Right ventricle myocardium inferior (tissue), 1 donor: Measurements from ENCODE around the gene OCA2. TPM values are rescaled to one million over a fixed set of nuclear protein-coding genes. Genes with fewer than 3 reads are reported as not detected.
"Not testable (repeated sequence)": the region's sequence is repeated elsewhere in the genome, so short reads cannot be mapped to it uniquely, and the experiment has no call there.

Experiments
- ATAC-seq: fragments of 200-7000 bp; cut with Tn5 transposase; one replicate; pipeline ENCODE4 v1.9.1; 2020; ENCODE audit warnings: mild to moderate bottlenecking, moderate library complexity
- DNase-seq: peaks from one replicate; pipeline ENCODE4 v3.0.0; 2021; ENCODE audit errors: missing footprints
- intact Hi-C: fragments of 100-400 bp; cut with DNase I; formaldehyde crosslinking; loops from one replicate; pipeline ENCODE4 v1.11.0; 2022
- long read RNA-seq: library from polyadenylated mRNA; unstranded; transcript quantifications from one replicate; pipeline ENCODE4 v2.0.0, GENCODE V29; 2021
- total RNA-seq: library from RNA; stranded (reverse); fragmentation: NEBNext Ultra II Directional; extraction: Animal tissue kit (Norgen Biotek cat#: 25700); gene quantifications from one replicate; pipeline ENCODE4 v1.2.1, GENCODE V29; 2021
- donor health status: DM: no; HTN: yes; CAD: no; lungs with severe emphysema.

The OCA2 gene
- not detected for total RNA-seq
- long read RNA-seq, result 0 reads

DNA sequence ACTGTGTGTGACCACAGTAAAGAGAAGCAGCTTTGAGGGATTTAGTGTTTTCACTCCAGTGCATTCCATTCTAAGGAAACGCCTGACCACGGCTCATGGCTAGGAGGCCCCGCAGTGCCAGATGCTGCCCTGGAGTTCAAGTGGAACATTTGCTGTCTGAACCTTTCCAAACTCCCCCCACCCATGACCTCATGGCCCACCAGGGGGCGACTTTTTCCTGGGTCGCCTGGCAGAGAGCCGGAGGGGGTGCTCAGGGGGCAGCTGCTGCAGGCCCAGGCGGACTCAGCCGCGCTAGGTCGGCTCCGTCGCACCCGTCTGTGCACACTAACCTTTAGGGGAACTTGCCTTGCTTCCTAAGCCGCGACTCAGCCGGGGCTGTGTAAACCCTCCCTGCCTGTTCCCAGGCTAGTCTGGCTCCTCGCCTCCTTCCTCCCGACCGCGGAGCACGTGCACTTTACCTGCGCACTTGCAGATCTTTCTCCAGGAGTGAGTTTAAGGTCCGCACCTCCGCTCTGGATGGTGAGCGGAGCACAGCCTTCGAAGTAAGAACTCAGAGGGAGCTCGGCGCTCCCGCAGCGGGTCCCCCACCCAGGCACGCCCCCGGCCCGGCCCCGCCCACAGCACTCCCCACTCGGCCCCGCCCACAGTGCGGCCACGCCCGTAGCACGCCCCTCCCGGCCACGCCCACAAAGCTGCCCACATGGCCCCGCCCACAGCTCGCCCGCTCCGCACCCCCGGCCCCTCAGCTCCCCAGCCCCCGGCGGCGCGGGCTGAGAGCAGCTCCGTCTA is at the start of gene OCA2:
TSS of gene OCA2 (minus strand) at position 550 of the 789 bp plus-strand sequence. CDS start 17,441 bp downstream, outside the sequence.
- ATAC-seq (peak; percentile 38), DNase-seq (no peak)
- intact Hi-C loops, result no loop called here

DNA sequence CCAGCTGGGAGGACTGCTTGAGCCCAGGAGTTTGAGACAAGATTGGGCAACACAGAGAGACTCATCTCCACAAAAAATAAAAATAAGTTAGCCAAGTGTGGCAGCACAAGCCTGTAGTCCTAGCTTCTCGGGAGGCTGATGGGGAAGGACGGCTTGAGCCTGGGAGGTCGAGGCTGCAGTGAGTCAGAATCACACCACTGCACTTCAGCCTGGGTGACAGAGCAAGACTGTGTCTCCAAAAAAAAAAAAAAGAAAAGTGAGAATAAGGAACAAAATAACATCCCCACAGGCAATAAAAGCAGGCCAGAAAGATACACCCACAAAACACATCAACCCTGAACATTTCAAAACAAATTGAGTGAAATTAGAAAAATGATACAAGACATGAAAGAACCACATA is 48.7 kb upstream of the OCA2 start:
- DNase-seq (no peak), ATAC-seq (no peak)
- intact Hi-C loops, result no loop called here

- intact Hi-C loops, ATAC-seq, DNase-seq: not testable (repeated sequence)
Observed at GRCh38 chr15:28145419-28145818, 46.3 kb upstream of the OCA2 start.

DNA sequence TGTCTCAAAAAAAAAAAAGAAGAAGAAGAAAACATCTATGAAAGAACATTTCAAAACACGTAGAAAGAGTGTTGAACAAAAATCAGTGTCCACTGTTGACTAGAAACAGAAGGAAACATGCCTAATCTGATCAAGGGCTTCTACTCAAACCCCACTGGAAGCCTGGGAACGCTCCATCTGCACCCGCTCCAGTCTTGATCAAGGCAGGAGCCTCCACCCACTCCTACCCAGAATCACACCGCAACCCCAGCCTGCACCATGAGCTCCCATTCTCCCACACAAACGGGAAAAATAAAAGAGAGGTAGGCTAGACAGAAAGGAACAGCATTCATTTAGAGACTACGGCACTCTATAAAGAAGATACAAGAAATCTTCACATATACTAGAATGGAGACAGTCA is 40.9 kb upstream of the OCA2 start:
- intact Hi-C loops, result no loop called here
- DNase-seq (no peak), ATAC-seq (no peak)

GRCh38 chr15:28137408-28138039 is 38.4 kb upstream of the OCA2 start:
- DNase-seq, intact Hi-C loops, ATAC-seq: not testable (repeated sequence)

GRCh38 chr15:28136236-28136904 is 37.3 kb upstream of the OCA2 start:
- ATAC-seq, intact Hi-C loops, DNase-seq: not testable (repeated sequence)

DNA sequence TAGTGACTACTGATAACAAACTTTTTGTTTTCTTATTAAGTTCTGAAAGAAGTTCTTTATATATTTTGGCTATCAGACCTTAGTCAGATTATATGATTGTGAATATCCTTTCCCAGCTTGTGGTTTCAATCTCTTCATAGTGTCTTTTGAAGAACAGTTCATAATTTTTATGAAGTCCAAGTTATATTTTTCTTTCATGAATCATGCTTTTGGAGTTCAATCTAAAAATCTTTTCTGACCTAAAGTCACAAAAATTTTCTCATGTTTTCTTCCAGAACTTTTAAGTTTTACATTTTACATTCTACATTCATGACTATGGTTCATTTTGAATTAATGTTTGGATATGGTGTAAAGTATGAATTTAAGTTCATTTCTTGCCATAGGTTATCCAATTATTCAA is 34.2 kb upstream of the OCA2 start:
- no peak for DNase-seq
- no peak for ATAC-seq
- intact Hi-C loops, result no loop called here

GRCh38 chr15:28132524-28133275 is 33.6 kb upstream of the OCA2 start:
- ATAC-seq (no peak), DNase-seq (no peak)
- intact Hi-C loops, result no loop called here

DNA sequence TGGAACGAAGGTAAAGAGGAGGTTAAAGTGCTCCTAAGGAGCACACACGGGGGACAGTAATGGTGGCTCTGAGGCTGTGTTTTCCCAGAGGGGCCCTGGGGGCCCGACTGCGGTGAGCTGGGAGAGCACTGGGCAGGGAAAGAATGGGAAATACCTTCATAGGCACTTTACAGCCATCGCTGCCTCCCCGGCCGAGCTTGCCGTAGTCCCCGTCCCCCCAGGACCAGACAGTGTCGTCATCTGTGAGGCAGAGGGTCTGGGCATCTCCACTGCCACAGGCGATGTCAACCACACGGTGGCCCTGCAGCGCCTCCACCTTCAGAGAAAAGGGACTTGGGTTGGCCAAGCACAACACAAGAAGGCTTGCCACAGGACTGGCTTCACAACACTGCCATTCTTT is 32.8 kb upstream of the OCA2 start:
- DNase-seq, result no peak
- intact Hi-C loops, result no loop called here
- ATAC-seq, result no peak

- intact Hi-C loops, result no loop called here
- DNase-seq (no peak), ATAC-seq (no peak)
Observed at GRCh38 chr15:28131400-28131799, 32.3 kb upstream of the OCA2 start.

- intact Hi-C loops, result no loop called here
- ATAC-seq, result no peak
- DNase-seq, result no peak
Observed at GRCh38 chr15:28130651-28131050, 31.5 kb upstream of the OCA2 start.

DNA sequence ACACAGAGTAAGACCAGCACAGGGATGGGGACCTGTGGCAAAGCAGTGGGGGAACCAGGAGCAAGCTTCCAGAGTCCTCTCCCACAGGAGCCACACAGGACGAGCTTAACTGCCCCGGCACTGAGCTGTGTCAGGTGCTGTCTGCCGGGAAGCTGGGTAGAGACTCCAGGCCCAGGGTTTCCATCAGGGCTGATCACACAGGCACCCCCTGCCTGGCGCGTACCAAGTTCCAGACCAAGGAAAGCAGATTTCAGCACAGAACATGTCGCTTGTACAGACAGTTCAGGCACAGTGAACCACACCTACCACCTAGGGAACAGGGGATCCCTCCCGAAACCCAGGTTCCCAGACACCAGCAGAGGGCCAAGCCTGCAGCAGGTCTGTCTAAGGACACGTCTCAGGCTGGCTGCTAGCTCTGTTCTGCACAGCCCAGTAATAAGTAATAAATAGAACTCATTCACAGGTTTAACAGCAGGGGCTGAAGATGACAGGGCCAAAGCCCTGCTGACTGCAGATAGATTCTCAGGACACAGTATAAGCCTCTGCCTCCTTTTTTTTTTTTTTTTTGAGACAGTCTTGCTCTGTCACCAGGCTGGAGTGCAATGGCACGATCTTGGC is 30.2 kb upstream of the OCA2 start:
- DNase-seq (no peak), ATAC-seq (peak; percentile 68)
- intact Hi-C loops, result loop anchor here (5.0 kb wide), 1 partner anchor 58 kb away; no protein-coding TSS in a partner anchor

GRCh38 chr15:28128031-28128430 is 28.9 kb upstream of the OCA2 start:
- no peak for DNase-seq
- ATAC-seq, result peak; percentile 73
- intact Hi-C loops, result loop anchor here (5.0 kb wide), 1 partner anchor 59 kb away; no protein-coding TSS in a partner anchor

GRCh38 chr15:28127036-28127435 is 27.9 kb upstream of the OCA2 start:
- ATAC-seq (peak; percentile 2), DNase-seq (no peak)
- intact Hi-C loops, result loop anchor here (5.0 kb wide), 1 partner anchor 60 kb away; no protein-coding TSS in a partner anchor

DNA sequence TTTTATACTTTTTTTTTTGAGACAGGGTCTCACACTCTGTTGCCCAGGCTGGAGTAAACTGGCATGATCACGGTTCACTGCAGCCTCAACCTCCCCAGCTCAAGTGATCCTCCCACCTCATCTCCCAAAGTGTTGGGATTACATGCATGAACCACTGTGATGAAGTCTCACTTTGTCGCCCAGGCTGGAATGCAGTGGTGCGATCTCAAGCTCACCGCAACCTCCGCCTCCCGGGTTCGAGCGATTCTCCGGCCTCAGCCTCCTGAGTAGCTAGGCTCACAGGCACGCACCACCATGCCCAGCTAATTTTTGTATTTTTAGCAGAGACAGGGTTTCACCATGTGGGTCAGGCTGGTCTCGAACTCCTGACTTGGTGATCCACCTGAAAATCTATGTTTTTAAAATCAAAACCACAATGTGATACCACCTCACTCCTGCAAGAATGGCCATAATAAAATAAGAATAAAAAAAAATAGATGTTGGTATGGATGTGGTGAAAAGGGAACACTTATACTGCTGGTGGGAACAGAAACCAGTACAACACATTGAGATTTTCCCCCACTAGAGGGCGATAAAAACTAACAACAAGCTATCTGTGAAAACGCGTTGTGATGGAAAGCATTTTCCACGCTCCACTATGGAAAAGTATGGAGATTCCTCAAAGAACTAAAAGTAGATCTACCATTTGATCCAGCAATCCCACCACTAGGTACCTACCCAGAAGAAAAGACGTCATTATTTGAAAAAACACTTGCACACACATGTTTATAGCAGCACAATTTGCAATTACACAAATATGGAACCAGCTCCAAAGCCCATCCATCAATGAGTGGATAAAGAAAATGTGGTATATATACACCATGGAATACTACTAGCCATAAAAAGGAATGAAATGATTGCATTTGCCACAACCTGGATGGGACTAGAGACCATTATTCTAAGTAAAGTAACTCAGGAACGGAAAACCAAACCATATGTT is 26.8 kb upstream of the OCA2 start:
- intact Hi-C loops, result loop anchor here (5.0 kb wide), 1 partner anchor 61 kb away; no protein-coding TSS in a partner anchor
- DNase-seq (no peak), ATAC-seq (no peak)

DNA sequence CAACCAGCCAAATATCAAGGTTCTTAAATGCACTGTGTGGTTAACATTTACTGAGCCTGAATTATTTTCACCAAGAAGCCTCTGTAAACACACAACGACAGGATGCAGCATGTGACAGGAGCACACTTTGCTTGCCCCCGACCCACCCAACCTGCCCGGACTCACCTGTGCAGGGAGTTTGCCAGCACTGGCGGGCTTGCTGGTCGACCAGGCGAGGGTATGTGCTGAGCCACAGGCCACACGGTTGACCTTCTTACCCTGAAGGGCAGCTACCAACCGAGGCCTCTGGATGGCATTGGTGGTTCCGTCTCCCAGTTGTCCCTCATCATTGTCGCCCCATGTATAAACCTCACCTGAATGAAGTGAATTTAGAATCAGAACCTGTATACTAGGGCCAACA is 25.7 kb upstream of the OCA2 start:
- no peak for ATAC-seq
- intact Hi-C loops, result loop anchor here (5.0 kb wide), 2 partner anchors 38 to 62 kb away; no protein-coding TSS in a partner anchor
- DNase-seq, result no peak

GRCh38 chr15:28123408-28124023 is 24.4 kb upstream of the OCA2 start:
- peak; percentile 62 for ATAC-seq
- DNase-seq, result no peak
- intact Hi-C loops, result loop anchor here (1.0 to 5.0 kb wide), 2 partner anchors 36 to 102 kb away; no protein-coding TSS in a partner anchor
